Body of pancreas (tissue), 4 donors: ENCODE data around the gene SETD6.

ENCODE experiments used
- CTCF ChIP-seq, 7 experiments: fragments of 450-650 bp in 4 of 7; fragments of 200-600 bp in 3 of 7; sonication (generic) in 3 of 7; IDR thresholded peaks; one replicate each; pipeline ENCODE4 v1.5.1; 2016 to 2019; ENCODE audit warnings: antibody characterized with exemption in 7 of 7
- POLR2A ChIP-seq, 3 donors: fragments of 450-650 bp; IDR thresholded peaks; one replicate each; pipeline ENCODE4 v1.6.1; 2016; ENCODE audit warnings: antibody characterized with exemption in 3 of 3, mild to moderate bottlenecking in 2 of 3

DNA sequence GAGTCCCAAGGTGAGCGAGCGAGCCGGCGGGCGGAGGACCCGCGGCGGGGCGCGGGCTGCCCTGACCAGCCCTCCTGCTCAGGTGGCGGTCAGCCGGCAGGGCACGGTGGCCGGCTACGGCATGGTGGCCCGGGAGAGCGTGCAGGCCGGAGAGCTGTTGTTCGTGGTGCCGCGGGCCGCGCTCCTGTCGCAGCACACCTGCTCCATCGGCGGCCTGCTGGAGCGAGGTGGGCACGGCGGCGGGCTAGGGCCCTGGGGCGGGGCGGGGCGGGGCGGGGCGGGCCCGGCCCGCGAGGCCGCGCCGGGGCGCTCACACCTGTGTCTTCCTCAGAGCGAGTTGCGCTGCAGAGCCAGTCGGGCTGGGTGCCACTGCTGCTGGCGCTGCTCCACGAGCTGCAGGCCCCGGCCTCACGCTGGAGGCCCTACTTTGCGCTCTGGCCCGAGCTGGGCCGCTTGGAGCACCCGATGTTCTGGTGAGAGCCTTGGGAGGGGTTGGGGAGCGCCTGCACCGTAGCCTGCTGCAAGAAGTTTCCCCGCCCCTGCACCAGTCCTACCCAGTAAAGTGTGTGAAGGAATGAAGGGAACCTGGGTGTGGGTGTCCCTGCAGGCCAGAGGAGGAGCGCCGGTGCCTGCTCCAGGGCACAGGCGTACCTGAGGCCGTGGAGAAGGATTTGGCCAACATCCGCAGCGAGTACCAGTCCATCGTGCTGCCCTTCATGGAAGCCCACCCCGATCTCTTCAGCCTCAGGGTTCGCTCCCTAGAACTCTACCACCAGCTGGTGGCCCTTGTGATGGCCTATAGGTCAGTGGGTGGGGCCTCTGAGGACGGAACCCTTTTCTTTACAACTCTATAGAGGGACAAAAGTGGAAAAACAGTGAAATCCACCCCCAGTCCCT lies 802 bp downstream of the SETD6 start:
- TF ChIP-seq CTCF (IDR thresholded peaks at IDR 0.05) (no peak), POLR2A (IDR thresholded peaks at IDR 0.05) (no peak)
